ENCODE results near the gene MBLAC1.

GRCh38 chr7:100102950-100103840, 23.6 kb upstream of the MBLAC1 start:
- TF ChIP-seq CTCF (IDR thresholded peaks at IDR 0.05) (no peak), POLR2AphosphoS5 (IDR thresholded peaks at IDR 0.05) (no peak)
